Lung (tissue), 12 donors: ENCODE data around the gene PLCZ1. TPM values are rescaled to one million over a fixed set of nuclear protein-coding genes. Genes with fewer than 3 reads are reported as not detected.
A peak's percentile ranks its signal among the peaks of the same experiment; 100 is the strongest.

ENCODE experiments used
- ATAC-seq: fragments of 200-7000 bp; cut with Tn5 transposase; one replicate; pipeline ENCODE4 v1.9.1; 2020; ENCODE audit warnings: moderate number of reproducible peaks; ENCODE audit not compliant: insufficient read depth, low FRiP score
- DNase-seq, 3 donors: peaks; one replicate each; pipeline ENCODE4 v3.0.0-alpha.2; 2013 to 2017
- H3K27ac ChIP-seq, 2 donors: one replicate each; pipeline ENCODE4 v1.5.1; 2013; ENCODE audit warnings: mild to moderate bottlenecking in 2 of 2, moderate library complexity in 2 of 2, control low read depth in 1 of 2, inconsistent platforms in 1 of 2, low read depth in 1 of 2, low read length in 1 of 2
- H3K27me3 ChIP-seq, 3 donors: one replicate each; pipeline ENCODE4 v1.5.1; 2013; ENCODE audit warnings: low read length in 2 of 3; ENCODE audit not compliant: control insufficient read depth in 3 of 3, insufficient read depth in 3 of 3
- H3K36me3 ChIP-seq, 4 donors: one replicate each; pipeline ENCODE4 v1.5.1; 2013; ENCODE audit warnings: low read length in 4 of 4, mild to moderate bottlenecking in 1 of 4, moderate library complexity in 1 of 4; ENCODE audit not compliant: control insufficient read depth in 4 of 4, insufficient read depth in 4 of 4
- H3K4me1 ChIP-seq, 5 donors: one replicate each; pipeline ENCODE4 v1.5.1; 2013; ENCODE audit warnings: low read length in 5 of 5, mild to moderate bottlenecking in 2 of 5, moderate library complexity in 1 of 5; ENCODE audit not compliant: control insufficient read depth in 5 of 5, insufficient read depth in 5 of 5
- H3K4me3 ChIP-seq: one replicate; pipeline ENCODE4 v1.5.1; 2013; ENCODE audit warnings: mild to moderate bottlenecking, control low read depth, moderate library complexity
- H3K9ac ChIP-seq, 2 donors: one replicate each; pipeline ENCODE4 v1.5.1; 2013; ENCODE audit warnings: low read length in 2 of 2, control low read depth in 1 of 2; ENCODE audit not compliant: insufficient read depth in 1 of 2
- H3K9me3 ChIP-seq, 4 donors: one replicate each; pipeline ENCODE4 v1.5.1; 2013; ENCODE audit warnings: low read length in 3 of 4, mild to moderate bottlenecking in 1 of 4, moderate library complexity in 1 of 4; ENCODE audit not compliant: control insufficient read depth in 4 of 4, insufficient read depth in 3 of 4
- CTCF ChIP-seq: IDR thresholded peaks from 2 replicates; pipeline ENCODE4 v1.5.1; 2012; ENCODE audit warnings: mild to moderate bottlenecking; ENCODE audit errors: control extremely low read depth, extremely low read depth
- WGBS, 2 donors: extraction: QIAGEN DNeasy Blood & Tissue Kit; methylation state at CpG; one replicate each; pipeline ENCODE4 v1.1.7; 2013; 5-methylcytosine and 5-hydroxymethylcytosine counted together
- polyA plus RNA-seq, 2 donors: library from polyadenylated mRNA; stranded (reverse); fragments of 200-250 nt; gene quantifications; one replicate each; pipeline ENCODE4 v1.2.1, GENCODE V29; 2013
- total RNA-seq, 2 donors: library from RNA; depleted of rRNA in 1 of 2; stranded (reverse); fragments of >200 nt in 1 of 2; gene quantifications; one replicate each; pipeline ENCODE4 v1.2.1, GENCODE V29; 2014 to 2021
- donor health status: control.
- donor health status: control.
- donor health status: Bipolar disorder and iron deficiency.
- donor health status: healthy.
- donor health status: DM: yes; HTN: yes; CAD: no.

Gene PLCZ1
- total and polyA plus RNA-seq, 4 donors, result not detected

GRCh38 chr12:18750085-18750484 is 12.3 kb upstream of the PLCZ1 start:
- ATAC-seq (no peak), DNase-seq (peak in 1 of 3 donors; percentile 6)
- H3K9me3 ChIP-seq, result peaks cover 0 to 2% (median 0%) of the 10 kb centered on the region in 4 donors
- H3K4me3 ChIP-seq, result no peak overlapping the region
- H3K36me3 ChIP-seq, result no peaks in the 10 kb centered on the region
- H3K27me3 ChIP-seq, result no peaks in the 10 kb centered on the region
- no peak overlapping the region for H3K9ac ChIP-seq
- no peak for TF ChIP-seq CTCF
- 50 to 51% methylated on average over 1 of the region's 1 CpG for WGBS, 2 donors
- H3K4me1 ChIP-seq, result peaks cover 6 to 30% (median 12%) of the 10 kb centered on the region in 5 donors
- H3K27ac ChIP-seq, result peak overlapping the region in 1 of 2 donors; percentile 48

GRCh38 chr12:18749386-18749957 is 11.7 kb upstream of the PLCZ1 start:
- Histone ChIP-seq H3K36me3 (no peaks in the 10 kb centered on the region), H3K4me3 (no peak overlapping the region), H3K4me1 (peaks cover 6 to 28% (median 12%) of the 10 kb centered on the region in 5 donors), H3K9me3 (peaks cover 0 to 2% (median 0%) of the 10 kb centered on the region in 4 donors), H3K27me3 (no peaks in the 10 kb centered on the region), H3K27ac (no peak overlapping the region), H3K9ac (no peak overlapping the region)
- TF ChIP-seq CTCF, result no peak
- WGBS, 2 donors, result 72% methylated on average over 4 of the region's 4 CpGs
- ATAC-seq (no peak), DNase-seq (no peak)

- H3K9me3 ChIP-seq, result no peaks in the 10 kb centered on the region
- no peak overlapping the region for H3K4me3 ChIP-seq
- H3K27me3 ChIP-seq, result no peaks in the 10 kb centered on the region
- WGBS, 2 donors, result 66 to 81% methylated on average over 1 of the region's 1 CpG
- ATAC-seq (peak; percentile 59), DNase-seq (no peak)
- no peak overlapping the region for H3K9ac ChIP-seq
- no peak overlapping the region for H3K27ac ChIP-seq
- H3K4me1 ChIP-seq, result peaks cover 0 to 25% (median 4%) of the 10 kb centered on the region in 5 donors
- H3K36me3 ChIP-seq, result no peaks in the 10 kb centered on the region
- TF ChIP-seq CTCF, result no peak
Measured at GRCh38 chr12:18747895-18748294, 10.1 kb upstream of the PLCZ1 start.

- ATAC-seq (no peak), DNase-seq (no peak)
- Histone ChIP-seq H3K27ac (no peak overlapping the region), H3K4me1 (peaks cover 0 to 3% (median 0%) of the 10 kb centered on the region in 5 donors), H3K9me3 (peaks cover 0 to 3% (median 0%) of the 10 kb centered on the region in 4 donors), H3K4me3 (no peak overlapping the region), H3K9ac (no peak overlapping the region), H3K36me3 (no peaks in the 10 kb centered on the region), H3K27me3 (peaks cover 0 to 2% (median 0%) of the 10 kb centered on the region in 3 donors)
- TF ChIP-seq CTCF, result no peak
- WGBS, 2 donors, result 76 to 90% methylated on average over 5 of the region's 5 CpGs
Measured at GRCh38 chr12:18731156-18731555, 6.7 kb downstream of the PLCZ1 start.
